Breast epithelium (tissue), 3 donors: ENCODE results near the gene NRXN3.

Source experiments
- POLR2AphosphoS5 ChIP-seq, 3 donors: sonication (generic); formaldehyde crosslinking; IDR thresholded peaks; one replicate each; pipeline ENCODE4 v1.6.1; 2017; ENCODE audit warnings: antibody characterized with exemption in 3 of 3
- TF ChIP-seq, protein P1 (sequence below), 3 donors: fragments of 450-650 bp; IDR thresholded peaks; one replicate each; pipeline ENCODE4 v1.5.1; 2016 to 2017; ENCODE audit warnings: antibody characterized with exemption in 3 of 3, mild to moderate bottlenecking in 3 of 3, moderate library complexity in 3 of 3

DNA sequence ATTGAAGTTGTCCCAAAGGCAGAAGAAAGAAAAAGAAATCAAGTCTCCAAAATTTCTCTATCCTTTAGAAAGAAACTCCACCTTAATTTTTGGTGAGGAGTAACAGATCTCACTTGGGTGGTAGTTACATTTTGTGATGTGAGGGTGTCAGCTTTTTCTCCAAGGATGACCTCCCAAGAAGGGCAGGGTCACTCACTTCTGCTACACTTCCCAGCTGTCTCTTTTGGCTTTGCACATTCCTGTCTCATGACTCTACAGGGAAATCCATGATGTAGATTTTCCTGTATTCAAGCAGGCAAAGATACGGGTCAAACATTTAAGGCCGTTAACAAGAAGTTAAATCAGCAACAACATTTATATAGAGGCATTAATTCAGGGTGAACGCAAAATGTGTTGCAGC is 1016.4 kb downstream of the NRXN3 start:
- TF ChIP-seq, protein P1, sequence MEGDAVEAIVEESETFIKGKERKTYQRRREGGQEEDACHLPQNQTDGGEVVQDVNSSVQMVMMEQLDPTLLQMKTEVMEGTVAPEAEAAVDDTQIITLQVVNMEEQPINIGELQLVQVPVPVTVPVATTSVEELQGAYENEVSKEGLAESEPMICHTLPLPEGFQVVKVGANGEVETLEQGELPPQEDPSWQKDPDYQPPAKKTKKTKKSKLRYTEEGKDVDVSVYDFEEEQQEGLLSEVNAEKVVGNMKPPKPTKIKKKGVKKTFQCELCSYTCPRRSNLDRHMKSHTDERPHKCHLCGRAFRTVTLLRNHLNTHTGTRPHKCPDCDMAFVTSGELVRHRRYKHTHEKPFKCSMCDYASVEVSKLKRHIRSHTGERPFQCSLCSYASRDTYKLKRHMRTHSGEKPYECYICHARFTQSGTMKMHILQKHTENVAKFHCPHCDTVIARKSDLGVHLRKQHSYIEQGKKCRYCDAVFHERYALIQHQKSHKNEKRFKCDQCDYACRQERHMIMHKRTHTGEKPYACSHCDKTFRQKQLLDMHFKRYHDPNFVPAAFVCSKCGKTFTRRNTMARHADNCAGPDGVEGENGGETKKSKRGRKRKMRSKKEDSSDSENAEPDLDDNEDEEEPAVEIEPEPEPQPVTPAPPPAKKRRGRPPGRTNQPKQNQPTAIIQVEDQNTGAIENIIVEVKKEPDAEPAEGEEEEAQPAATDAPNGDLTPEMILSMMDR (IDR thresholded peaks at IDR 0.05) = no peak
- no peak for TF ChIP-seq POLR2AphosphoS5 (IDR thresholded peaks at IDR 0.05)
